GM12878 (cell line): Measurements from ENCODE around the gene KHK. TPM values are rescaled to one million over a fixed set of nuclear protein-coding genes. Genes with fewer than 3 reads are reported as not detected.

ENCODE experiments used
- ATAC-seq: fragments of 200-7000 bp; cut with Tn5 transposase; 3 replicates; pipeline ENCODE4 v1.9.1; 2020; ENCODE audit warnings: mild to moderate bottlenecking, moderate library complexity
- BruUV-seq: library from RNA; stranded (reverse); fragments of 400-500 nt; replicated peaks from 2 replicates; lab custom pipeline; 2021; lab: Mats Ljungman, UMichigan
- CTCF ChIA-PET: fragments of 300-600 bp; sonication (Branson Sonifier 250); formaldehyde crosslinking; extraction: SDS; loops from one replicate; lab custom pipeline; 2021; ENCODE audit warnings: inconsistent platforms; lab: Yijun Ruan, JAX
- POLR2A ChIA-PET: fragments of 350-600 bp; formaldehyde crosslinking; extraction: SDS; loops from one replicate; lab custom pipeline; 2021; ENCODE audit warnings: inconsistent platforms; lab: Charles Lee
- RAD21 ChIA-PET: fragments of 300-600 bp; sonication (Branson Sonifier 250); formaldehyde crosslinking; loops from one replicate; lab custom pipeline; 2023; ENCODE audit warnings: antibody characterized with exemption; ENCODE audit not compliant: unreplicated experiment; lab: Charles Lee
- SMC1A ChIA-PET: fragments of 300-600 bp; sonication (Branson Sonifier 250); formaldehyde crosslinking; loops from one replicate; lab custom pipeline; 2023; ENCODE audit not compliant: unreplicated experiment, uncharacterized antibody; lab: Charles Lee
- DNase-seq: peaks from one replicate; pipeline ENCODE4 v3.0.0-alpha.2; 2011; ENCODE audit warnings: low read depth, low spot score
- FAIRE-seq: peaks from 3 replicates; lab custom pipeline; 2011; peaks lifted over from hg19 to GRCh38; lab: Jason Lieb, UNC
- H2AFZ ChIP-seq: 2 replicates; pipeline ENCODE4 v1.6.0; 2011; ENCODE audit warnings: low read depth, low read length, control low read depth; ENCODE audit not compliant: control insufficient read depth
- H3K27ac ChIP-seq: 2 replicates; pipeline ENCODE4 v1.5.1; 2011; ENCODE audit warnings: control low read depth; ENCODE audit not compliant: control insufficient read depth, insufficient read depth
- H3K27me3 ChIP-seq, 2 experiments: replicated peaks in 1 of 2; 2 replicates each; pipeline versions ENCODE4 v1.6.0 to v1.6.1; 2011; ENCODE audit warnings: low read length in 1 of 2; ENCODE audit not compliant: control insufficient read depth in 2 of 2, insufficient read depth in 2 of 2
- H3K36me3 ChIP-seq, 2 experiments: 2 replicates each; pipeline ENCODE4 v1.5.1; 2011; ENCODE audit warnings: low read length in 1 of 2; ENCODE audit not compliant: control insufficient read depth in 2 of 2, insufficient read depth in 2 of 2
- H3K4me1 ChIP-seq: 2 replicates; pipeline ENCODE4 v1.6.1; 2011; ENCODE audit warnings: mild to moderate bottlenecking, low read length, moderate library complexity, mixed read lengths; ENCODE audit not compliant: control insufficient read depth, insufficient read depth
- H3K4me2 ChIP-seq: 2 replicates; pipeline ENCODE4 v1.6.0; 2011; ENCODE audit warnings: control low read depth; ENCODE audit not compliant: control insufficient read depth, insufficient read depth
- H3K4me3 ChIP-seq: fragments of 200-600 bp; sonication (generic); 2 replicates; pipeline ENCODE4 v1.5.1; 2016
- H3K79me2 ChIP-seq: 2 replicates; pipeline ENCODE4 v1.6.0; 2011; ENCODE audit warnings: low read length; ENCODE audit not compliant: control insufficient read depth, insufficient read depth
- H3K9ac ChIP-seq: 2 replicates; pipeline ENCODE4 v1.8.0; 2011; ENCODE audit warnings: low read length, control low read depth, mixed read lengths; ENCODE audit not compliant: control insufficient read depth, insufficient read depth
- H3K9me3 ChIP-seq: replicated peaks from 3 replicates; pipeline ENCODE4 v1.5.1; 2011; ENCODE audit warnings: mild to moderate bottlenecking, low read length; ENCODE audit not compliant: control insufficient read depth, insufficient read depth
- H4K20me1 ChIP-seq: 2 replicates; pipeline ENCODE4 v1.6.0; 2011; ENCODE audit not compliant: control insufficient read depth, insufficient read depth
- ATF7 ChIP-seq: fragments of 450-650 bp; IDR thresholded peaks from 2 replicates; pipeline ENCODE4 v1.6.1; 2016; ENCODE audit warnings: low read depth, mild to moderate bottlenecking
- BACH1 ChIP-seq: fragments of 450-650 bp; IDR thresholded peaks from 2 replicates; pipeline ENCODE4 v1.6.1; 2017; ENCODE audit warnings: mild to moderate bottlenecking, borderline replicate concordance
- BHLHE40 ChIP-seq, 2 experiments: fragments of 450-650 bp in 1 of 2; IDR thresholded peaks; 2 replicates each; pipeline ENCODE4 v1.6.1; 2011 to 2017; ENCODE audit warnings: low read depth in 2 of 2, borderline replicate concordance in 1 of 2, improper control_type of control experiment in 1 of 2, low read length in 1 of 2, mild to moderate bottlenecking in 1 of 2
- BRCA1 ChIP-seq: IDR thresholded peaks from 2 replicates; pipeline ENCODE4 v1.6.1; 2011; ENCODE audit warnings: low read depth, low read length, improper control_type of control experiment
- CREB1 ChIP-seq: IDR thresholded peaks from 2 replicates; pipeline ENCODE4 v1.6.1; 2012; ENCODE audit warnings: low read depth, mild to moderate bottlenecking, inconsistent platforms
- CREM ChIP-seq: IDR thresholded peaks from 2 replicates; pipeline ENCODE4 v1.6.1; 2014; ENCODE audit warnings: antibody characterized with exemption, low read depth
- CUX1 ChIP-seq: IDR thresholded peaks from 2 replicates; pipeline ENCODE4 v1.6.1; 2012; ENCODE audit warnings: improper control_type of control experiment, low read depth, low read length; ENCODE audit not compliant: insufficient replicate concordance
- DPF2 ChIP-seq: fragments of 450-650 bp; IDR thresholded peaks from 2 replicates; pipeline ENCODE4 v1.6.1; 2017; ENCODE audit warnings: mild to moderate bottlenecking
- GATAD2B ChIP-seq: fragments of 450-650 bp; conservative IDR thresholded peaks from 2 replicates; pipeline ENCODE4 v1.6.1; 2017; ENCODE audit warnings: low read depth, mild to moderate bottlenecking, moderate library complexity
- HCFC1 ChIP-seq: fragments of 150-350 bp; IDR thresholded peaks from 2 replicates; pipeline ENCODE4 v1.6.1; 2014; ENCODE audit warnings: low read length
- IKZF2 ChIP-seq, 2 experiments: fragments of 450-650 bp; IDR thresholded peaks; 2 replicates each; pipeline ENCODE4 v1.6.1; 2017; ENCODE audit warnings: mild to moderate bottlenecking in 2 of 2, moderate library complexity in 2 of 2
- MEF2A ChIP-seq: IDR thresholded peaks from 2 replicates; pipeline ENCODE4 v1.6.1; 2011; ENCODE audit warnings: low read depth, mild to moderate bottlenecking, low read length, moderate library complexity; ENCODE audit not compliant: insufficient read depth
- MEF2B ChIP-seq: fragments of 450-650 bp; IDR thresholded peaks from 2 replicates; pipeline ENCODE4 v1.6.1; 2018; ENCODE audit warnings: mild to moderate bottlenecking, moderate library complexity; ENCODE audit not compliant: partially characterized antibody, poor library complexity, severe bottlenecking
- MLLT1 ChIP-seq: fragments of 450-650 bp; IDR thresholded peaks from 2 replicates; pipeline ENCODE4 v1.6.1; 2016; ENCODE audit warnings: mild to moderate bottlenecking
- NBN ChIP-seq: fragments of 450-650 bp; IDR thresholded peaks from 2 replicates; pipeline ENCODE4 v1.6.1; 2016
- PML ChIP-seq: IDR thresholded peaks from 2 replicates; pipeline ENCODE4 v1.6.1; 2012; ENCODE audit warnings: low read length, inconsistent platforms
- RAD21 ChIP-seq: IDR thresholded peaks from 2 replicates; pipeline ENCODE4 v1.6.1; 2011; ENCODE audit warnings: mild to moderate bottlenecking, low read depth, low read length, moderate library complexity; ENCODE audit not compliant: insufficient read depth
- ZNF384 ChIP-seq: IDR thresholded peaks from 2 replicates; pipeline ENCODE4 v1.6.1; 2012; ENCODE audit warnings: low read depth, mild to moderate bottlenecking, low read length, improper control_type of control experiment, borderline replicate concordance
- WGBS: methylation state at CpG from one replicate; pipeline ENCODE4 v1.1.6; 2016; ENCODE audit warnings: low lambda C conversion rate; ENCODE audit not compliant: insufficient replicate concordance, insufficient coverage; ENCODE audit errors: missing lambda C conversion rate; 5-methylcytosine and 5-hydroxymethylcytosine counted together
- in situ Hi-C: fragments of 300-500 bp; cut with MboI; formaldehyde crosslinking; loops from 9 replicates; pipeline ENCODE4 v1.14.3; 2018; ENCODE audit warnings: mixed read lengths
- intact Hi-C: fragments of 100-400 bp; cut with micrococcal nuclease; formaldehyde crosslinking; loops from one replicate; pipeline ENCODE4 v1.14.2; 2022; ENCODE audit not compliant: unreplicated experiment
- polyA plus RNA-seq, 11 experiments: library from polyadenylated mRNA; depleted of rRNA in 4 of 11; unstranded in 6 of 11; stranded (reverse) in 5 of 11; fragments of >200 nt; fragmentation: Nextera tagmentation in 4 of 11; fragmentation: Illumina TruSeq in 1 of 11; extraction: Ambion mirVana in 4 of 11; extraction: Trizol in 1 of 11; gene quantifications; 1 replicate in 1 of 11; 2 replicates in 10 of 11; pipeline versions ENCODE4 v1.2.1 to v1.2.3, GENCODE V29; 2011 to 2016; ENCODE audit warnings: inconsistent platforms in 2 of 11, missing spikeins in 2 of 11, low read depth in 1 of 11
- total RNA-seq, 4 experiments: library from RNA; depleted of rRNA in 3 of 4; stranded (reverse); fragments of >200 nt in 3 of 4; fragmentation: Illumina TruSeq in 1 of 4; extraction: Trizol in 1 of 4; gene quantifications; 2 replicates each; pipeline versions ENCODE4 v1.2.1 to v1.2.3, GENCODE V29; 2013 to 2021

The KHK gene
- total and polyA plus RNA-seq, 10 of the 15 experiments (the other 5 are each of a cell fraction or from before 2014, with no cell fraction given) = 0.31 to 11.8 (median 3.9) TPM

- intact Hi-C loops = no loop called here
- POLR2A ChIA-PET = interaction anchor here (0.6 to 3.9 kb wide), 5 partner anchors 8 to 41 kb away, joined by 3 to 34 read pairs (median 4); partner anchors contain the start of gene AGBL5
- Histone ChIP-seq H3K36me3 (peaks cover 31 to 32% of the 10 kb centered on the region in 2 experiments), H3K27ac (peak overlapping the region; percentile 70), H3K27me3 (no peaks in the 10 kb centered on the region), H3K4me1 (peaks cover 33% of the 10 kb centered on the region), H3K9ac (no peak overlapping the region), H3K4me2 (peak overlapping the region; percentile 19), H3K4me3 (no peak overlapping the region), H4K20me1 (no peaks in the 10 kb centered on the region), H3K9me3 (no peaks in the 10 kb centered on the region), H2AFZ (0 out of 2 replicates have a peak overlapping the region, but pooled peaks have one; percentile 1), H3K79me2 (no peaks in the 10 kb centered on the region)
- WGBS = 24% methylated on average over 10 of the region's 10 CpGs
- DNase-seq (peak; percentile 69), FAIRE-seq (peak; percentile 91), ATAC-seq (peak; percentile 93)
- CTCF ChIA-PET = interaction anchor here (1.1 to 5.2 kb wide), 3 partner anchors 8 to 80 kb away, joined by 3 to 26 read pairs (median 6); partner anchors contain the start of gene AGBL5
- in situ Hi-C loops = no loop called here
- RAD21 ChIA-PET = interaction anchor here (1.0 to 4.1 kb wide), 4 partner anchors 9 to 31 kb away, joined by 3 to 31 read pairs (median 4); partner anchors contain the start of genes AGBL5 and OST4
- SMC1A ChIA-PET = interaction anchor here (0.7 to 2.8 kb wide), 7 partner anchors 9 to 48 kb away, joined by 3 to 15 read pairs (median 5); partner anchors contain the start of genes AGBL5 and TMEM214
- BruUV-seq = TSS peak; percentile 21
- TF ChIP-seq CUX1 (no peak), CREB1 (peak; percentile 46; the same call in 1 of the 2 replicates), HCFC1 (no peak), IKZF2 (IDR thresholded peaks at IDR 0.05) (peak; percentile 54 to 72; a peak in 2 of 4 replicates), PML (0 out of 2 replicates have a peak, but pooled peaks have one; percentile 33), MLLT1 (0 out of 2 replicates have a peak, but pooled peaks have one; percentile 50), RAD21 (0 out of 2 replicates have a peak, but pooled peaks have one; percentile 1), BHLHE40 (IDR thresholded peaks at IDR 0.05; ENCODE audit: borderline replicate concordance in 1 of 2, low read depth in 2 of 2, low read length in 1 of 2) (peak; percentile 8 to 29; a peak in 2 of 4 replicates), ZNF384 (no peak), GATAD2B (0 out of 2 replicates have a peak, but pooled peaks have one; percentile 27), NBN (peak; percentile 64; the same call in 1 of the 2 replicates), CREM (peak; percentile 41; the same call in 1 of the 2 replicates), BACH1 (peak; percentile 4; the same call in 1 of the 2 replicates), MEF2A (0 out of 2 replicates have a peak, but pooled peaks have one; percentile 29), DPF2 (peak; percentile 25; the same call in 1 of the 2 replicates), BRCA1 (no peak), ATF7 (peak; percentile 84), MEF2B (peak; percentile 61)
Measured at GRCh38 chr2:27042159-27042661, 44.4 kb upstream of the KHK start.
